ENCODE data around the gene MAP1LC3B.

MAP1LC3B gene

DNA sequence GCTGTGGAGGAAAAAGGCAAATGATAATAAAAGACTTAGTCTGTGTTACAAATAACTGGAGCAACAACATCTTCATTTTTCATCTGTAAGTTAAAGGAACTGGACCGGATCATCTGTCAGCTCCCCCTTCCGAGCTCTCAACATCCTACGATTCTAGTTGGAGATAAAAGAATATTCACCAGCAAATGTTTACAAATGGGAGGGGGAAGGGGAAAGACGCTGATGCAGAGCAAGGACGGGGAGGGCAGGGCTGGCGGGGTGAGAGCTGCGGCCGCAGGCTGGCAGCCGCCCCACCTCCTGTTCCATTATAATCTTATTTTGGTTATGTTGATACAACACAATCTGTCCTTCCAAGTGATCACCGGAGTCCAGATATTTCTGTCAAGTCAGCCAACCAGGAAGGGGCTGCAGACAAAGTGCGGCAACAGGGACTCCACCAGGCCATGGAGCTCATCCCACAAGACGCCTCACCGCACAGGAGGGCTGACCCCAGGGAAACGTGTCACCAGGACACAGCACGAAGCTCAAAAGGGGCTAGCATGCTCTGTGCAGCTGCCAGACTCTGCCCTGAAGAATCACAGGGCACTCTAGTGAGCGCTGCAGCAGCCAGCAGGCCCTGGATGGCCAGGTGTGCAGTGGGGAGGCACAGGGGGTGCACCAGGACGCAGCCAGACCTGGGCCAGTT is 28.2 kb upstream of the MAP1LC3B start:
- TF ChIP-seq EZH2phosphoT487 (IDR thresholded peaks at IDR 0.05; ENCODE audit: borderline replicate concordance), result no peak
- TF ChIP-seq, protein P1, sequence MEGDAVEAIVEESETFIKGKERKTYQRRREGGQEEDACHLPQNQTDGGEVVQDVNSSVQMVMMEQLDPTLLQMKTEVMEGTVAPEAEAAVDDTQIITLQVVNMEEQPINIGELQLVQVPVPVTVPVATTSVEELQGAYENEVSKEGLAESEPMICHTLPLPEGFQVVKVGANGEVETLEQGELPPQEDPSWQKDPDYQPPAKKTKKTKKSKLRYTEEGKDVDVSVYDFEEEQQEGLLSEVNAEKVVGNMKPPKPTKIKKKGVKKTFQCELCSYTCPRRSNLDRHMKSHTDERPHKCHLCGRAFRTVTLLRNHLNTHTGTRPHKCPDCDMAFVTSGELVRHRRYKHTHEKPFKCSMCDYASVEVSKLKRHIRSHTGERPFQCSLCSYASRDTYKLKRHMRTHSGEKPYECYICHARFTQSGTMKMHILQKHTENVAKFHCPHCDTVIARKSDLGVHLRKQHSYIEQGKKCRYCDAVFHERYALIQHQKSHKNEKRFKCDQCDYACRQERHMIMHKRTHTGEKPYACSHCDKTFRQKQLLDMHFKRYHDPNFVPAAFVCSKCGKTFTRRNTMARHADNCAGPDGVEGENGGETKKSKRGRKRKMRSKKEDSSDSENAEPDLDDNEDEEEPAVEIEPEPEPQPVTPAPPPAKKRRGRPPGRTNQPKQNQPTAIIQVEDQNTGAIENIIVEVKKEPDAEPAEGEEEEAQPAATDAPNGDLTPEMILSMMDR (conservative IDR thresholded peaks at IDR 0.05; ENCODE audit: low read length), result no peak
- no peak overlapping the region for H3K4me2 ChIP-seq (ENCODE audit: low read depth, low read length, poor library complexity, severe bottlenecking)
- no peaks in the 10 kb centered on the region for H3F3A ChIP-seq (ENCODE audit: low read depth)
- no peak overlapping the region for H3K9ac ChIP-seq (ENCODE audit: low read depth, low read length, poor library complexity, severe bottlenecking)
- peaks cover 13% of the 10 kb centered on the region; the same call in 1 of the 2 replicates for H3K79me2 ChIP-seq (ENCODE audit: insufficient read depth, low read length)
- H3K27me3 ChIP-seq (ENCODE audit: insufficient read depth, low read length, poor library complexity, severe bottlenecking), result no peaks in the 10 kb centered on the region
- H2AFZ ChIP-seq (ENCODE audit: low read length), result no peak overlapping the region
- H3K4me1 ChIP-seq (ENCODE audit: insufficient read depth, low read length, poor library complexity, severe bottlenecking), result peaks cover 11% of the 10 kb centered on the region
- peaks cover 32% of the 10 kb centered on the region; the same call in 1 of the 2 replicates for H3K36me3 ChIP-seq (ENCODE audit: insufficient read depth, low read length)
- no peaks in the 10 kb centered on the region for H3K9me2 ChIP-seq (replicated peaks; ENCODE audit: low read depth, low read length)
- H3K4me3 ChIP-seq (ENCODE audit: low read length, poor library complexity, severe bottlenecking), result no peak overlapping the region
- no peaks in the 10 kb centered on the region for H3K9me3 ChIP-seq (ENCODE audit: insufficient read depth, low read depth, low read length)
- no peaks in the 10 kb centered on the region for H4K20me1 ChIP-seq (ENCODE audit: insufficient read depth, low read length, poor library complexity, severe bottlenecking)

DNA sequence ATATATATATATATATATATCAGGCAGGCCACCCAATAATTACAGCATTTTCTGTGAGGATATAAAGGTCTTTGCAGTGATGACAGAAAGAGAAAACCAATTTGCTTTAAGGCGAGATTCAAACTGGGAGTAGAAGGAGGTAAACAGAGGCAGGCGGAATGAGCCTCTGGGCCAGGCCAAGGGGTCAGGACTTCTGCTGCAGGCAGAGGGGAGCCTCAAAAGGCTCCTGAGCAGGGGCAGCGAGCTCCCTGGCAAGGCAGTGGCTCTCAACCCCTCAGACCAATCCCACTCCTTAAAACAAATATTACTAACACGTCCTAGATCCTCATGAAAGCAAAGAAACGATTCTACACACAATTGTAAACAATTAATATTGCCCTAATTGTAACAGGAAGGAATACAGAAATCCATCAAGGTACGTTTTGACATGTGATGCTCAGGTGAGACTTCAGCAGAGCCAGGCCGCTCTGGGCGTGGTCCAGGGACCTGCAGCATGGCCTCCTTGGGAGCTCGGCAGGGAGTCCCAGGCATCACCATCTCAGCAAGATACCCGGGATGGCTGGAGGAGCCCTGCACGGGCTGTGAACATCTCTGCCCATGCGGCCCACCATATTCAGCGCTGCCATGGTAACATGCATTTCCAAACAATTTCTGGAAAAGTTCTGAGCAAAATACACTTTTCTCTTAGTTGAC is 27.0 kb upstream of the MAP1LC3B start:
- H2AFZ ChIP-seq (ENCODE audit: low read length), result no peak overlapping the region
- TF ChIP-seq, protein P1 (conservative IDR thresholded peaks at IDR 0.05; ENCODE audit: low read length), result no peak
- TF ChIP-seq EZH2phosphoT487 (IDR thresholded peaks at IDR 0.05; ENCODE audit: borderline replicate concordance), result no peak
- H3K9me3 ChIP-seq (ENCODE audit: insufficient read depth, low read depth, low read length), result no peaks in the 10 kb centered on the region
- no peaks in the 10 kb centered on the region for H3K27me3 ChIP-seq (ENCODE audit: insufficient read depth, low read length, poor library complexity, severe bottlenecking)
- no peaks in the 10 kb centered on the region for H4K20me1 ChIP-seq (ENCODE audit: insufficient read depth, low read length, poor library complexity, severe bottlenecking)
- peaks cover 11% of the 10 kb centered on the region for H3K4me1 ChIP-seq (ENCODE audit: insufficient read depth, low read length, poor library complexity, severe bottlenecking)
- no peaks in the 10 kb centered on the region for H3K9me2 ChIP-seq (replicated peaks; ENCODE audit: low read depth, low read length)
- H3K36me3 ChIP-seq (ENCODE audit: insufficient read depth, low read length), result peaks cover 19% of the 10 kb centered on the region; the same call in 1 of the 2 replicates
- H3K4me3 ChIP-seq (ENCODE audit: low read length, poor library complexity, severe bottlenecking), result no peak overlapping the region
- no peak overlapping the region for H3K9ac ChIP-seq (ENCODE audit: low read depth, low read length, poor library complexity, severe bottlenecking)
- H3K79me2 ChIP-seq (ENCODE audit: insufficient read depth, low read length), result peaks cover 17% of the 10 kb centered on the region; the same call in 1 of the 2 replicates
- H3K4me2 ChIP-seq (ENCODE audit: low read depth, low read length, poor library complexity, severe bottlenecking), result no peak overlapping the region
- no peaks in the 10 kb centered on the region for H3F3A ChIP-seq (ENCODE audit: low read depth)

DNA sequence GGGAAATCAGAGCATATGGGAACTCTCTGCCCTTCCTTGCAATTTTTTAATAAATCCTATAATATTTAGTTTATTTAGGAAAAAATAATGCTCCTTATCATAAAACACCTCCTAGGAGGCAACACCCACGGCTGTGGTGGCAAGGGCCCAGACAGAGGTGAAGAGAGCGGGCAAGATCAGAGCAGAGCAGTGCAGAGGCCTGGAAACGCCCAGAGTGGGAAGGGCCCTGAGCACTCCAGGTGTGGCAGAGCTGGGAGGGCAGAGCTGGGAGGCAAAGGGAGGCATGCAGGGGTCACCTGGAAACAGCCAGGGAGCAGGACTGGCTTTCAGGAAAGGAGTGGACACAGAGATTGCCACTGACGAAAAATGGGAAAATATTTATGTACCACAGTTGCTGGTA is 25.8 kb upstream of the MAP1LC3B start:
- H2AFZ ChIP-seq (ENCODE audit: low read length), result no peak overlapping the region
- no peaks in the 10 kb centered on the region for H3K9me2 ChIP-seq (replicated peaks; ENCODE audit: low read depth, low read length)
- H3K36me3 ChIP-seq (ENCODE audit: insufficient read depth, low read length), result peaks cover 16% of the 10 kb centered on the region; the same call in 1 of the 2 replicates
- H3K4me1 ChIP-seq (ENCODE audit: insufficient read depth, low read length, poor library complexity, severe bottlenecking), result peaks cover 11% of the 10 kb centered on the region
- no peaks in the 10 kb centered on the region for H3K27me3 ChIP-seq (ENCODE audit: insufficient read depth, low read length, poor library complexity, severe bottlenecking)
- no peaks in the 10 kb centered on the region for H3F3A ChIP-seq (ENCODE audit: low read depth)
- H3K4me3 ChIP-seq (ENCODE audit: low read length, poor library complexity, severe bottlenecking), result no peak overlapping the region
- no peaks in the 10 kb centered on the region for H4K20me1 ChIP-seq (ENCODE audit: insufficient read depth, low read length, poor library complexity, severe bottlenecking)
- H3K79me2 ChIP-seq (ENCODE audit: insufficient read depth, low read length), result peaks cover 27% of the 10 kb centered on the region; the same call in 1 of the 2 replicates
- no peak overlapping the region for H3K9ac ChIP-seq (ENCODE audit: low read depth, low read length, poor library complexity, severe bottlenecking)
- H3K4me2 ChIP-seq (ENCODE audit: low read depth, low read length, poor library complexity, severe bottlenecking), result no peak overlapping the region
- TF ChIP-seq EZH2phosphoT487 (IDR thresholded peaks at IDR 0.05; ENCODE audit: borderline replicate concordance), result no peak
- TF ChIP-seq, protein P1 (conservative IDR thresholded peaks at IDR 0.05; ENCODE audit: low read length), result no peak
- no peaks in the 10 kb centered on the region for H3K9me3 ChIP-seq (ENCODE audit: insufficient read depth, low read depth, low read length)

Measured in Loucy (cell line).